Muscle of leg (tissue), 11 donors: Measurements from ENCODE around the gene FGF7. TPM values are rescaled to one million over a fixed set of nuclear protein-coding genes. Genes with fewer than 3 reads are reported as not detected.

Source experiments
- DNase-seq: peaks from one replicate; pipeline ENCODE4 v3.0.0; 2013
- H3K27ac ChIP-seq: one replicate; pipeline ENCODE4 v1.5.1; 2013; ENCODE audit warnings: mild to moderate bottlenecking, low read length, control low read depth
- H3K27me3 ChIP-seq: one replicate; pipeline ENCODE4 v1.6.1; 2013; ENCODE audit warnings: low read length; ENCODE audit not compliant: control insufficient read depth, insufficient read depth
- H3K36me3 ChIP-seq: one replicate; pipeline ENCODE4 v1.6.1; 2013; ENCODE audit warnings: low read length; ENCODE audit not compliant: control insufficient read depth, insufficient read depth
- H3K4me1 ChIP-seq: one replicate; pipeline ENCODE4 v1.6.1; 2013; ENCODE audit warnings: low read length; ENCODE audit not compliant: control insufficient read depth, insufficient read depth
- H3K4me3 ChIP-seq: one replicate; pipeline ENCODE4 v1.5.1; 2013; ENCODE audit warnings: low read length, control low read depth
- H3K9me3 ChIP-seq: replicated peaks from 2 replicates; pipeline ENCODE4 v1.6.1; 2013; ENCODE audit warnings: low read depth, low read length; ENCODE audit not compliant: control insufficient read depth
- WGBS: methylation state at CpG from one replicate; pipeline ENCODE4 v1.1.5; 2013; ENCODE audit warnings: missing lambda C conversion rate; ENCODE audit not compliant: insufficient coverage; 5-methylcytosine and 5-hydroxymethylcytosine counted together
- polyA plus RNA-seq, 8 donors: library from polyadenylated mRNA; unstranded; fragments of 120-200 nt; gene quantifications; one replicate each; pipeline versions ENCODE4 v1.2.1 to v1.2.3, GENCODE V29; 2013; ENCODE audit warnings: inconsistent platforms in 1 of 8, low replicate concordance in 1 of 8; ENCODE audit not compliant: insufficient read length in 8 of 8, insufficient read depth in 1 of 8
- total RNA-seq: library from RNA; stranded (reverse); fragments of 120-200 nt; gene quantifications from one replicate; pipeline ENCODE4 v1.2.4, GENCODE V29; 2013

Gene FGF7
- total and polyA plus RNA-seq, 9 donors, result 14.0 to 44.4 (median 28.4) TPM

DNA sequence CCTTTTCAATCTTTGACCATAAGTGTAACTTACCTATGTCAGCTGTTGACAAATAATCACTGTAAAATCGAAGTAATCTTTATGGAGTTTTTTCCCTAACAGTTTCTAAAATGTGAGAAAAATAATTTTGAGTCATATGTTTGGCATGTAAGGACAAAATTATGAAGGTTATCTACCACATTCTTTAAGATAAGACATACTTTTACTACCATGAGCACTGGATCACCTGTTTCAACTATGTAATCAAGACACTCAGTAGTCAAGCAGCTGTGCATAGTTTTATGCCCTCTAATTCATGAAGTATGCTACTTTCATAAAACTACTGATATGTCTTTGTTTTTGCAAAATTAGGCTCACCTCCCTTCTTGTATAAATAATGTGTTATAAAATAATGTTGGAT is 12.1 kb downstream of the FGF7 start:
- no peaks in the 10 kb centered on the region for H3K36me3 ChIP-seq
- no peak overlapping the region for H3K4me3 ChIP-seq
- DNase-seq, result peak; percentile 44
- H3K4me1 ChIP-seq, result no peaks in the 10 kb centered on the region
- H3K9me3 ChIP-seq, result no peaks in the 10 kb centered on the region
- no CpG with 5 or more reads among the region's 1 CpG for WGBS
- no peak overlapping the region for H3K27ac ChIP-seq
- H3K27me3 ChIP-seq, result no peaks in the 10 kb centered on the region

DNA sequence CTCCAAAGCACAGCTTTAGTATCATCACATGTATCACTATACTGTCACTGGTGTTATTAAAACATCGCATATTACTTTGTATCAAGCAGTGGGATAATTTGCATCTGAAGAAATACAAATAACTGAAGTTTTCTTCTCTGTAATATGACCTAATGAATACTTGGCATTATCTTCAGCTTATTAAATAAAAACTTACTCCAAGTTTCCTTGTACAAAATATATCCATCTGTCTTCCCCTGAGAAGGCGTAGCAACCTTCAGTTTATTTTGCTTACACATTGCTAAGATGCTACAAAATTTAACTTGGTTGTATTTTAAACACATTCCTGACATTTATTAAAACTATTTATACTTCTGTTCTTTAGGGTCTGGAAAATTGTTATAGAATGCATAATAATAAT is 13.7 kb downstream of the FGF7 start:
- no CpG with 5 or more reads among the region's 2 CpGs for WGBS

DNA sequence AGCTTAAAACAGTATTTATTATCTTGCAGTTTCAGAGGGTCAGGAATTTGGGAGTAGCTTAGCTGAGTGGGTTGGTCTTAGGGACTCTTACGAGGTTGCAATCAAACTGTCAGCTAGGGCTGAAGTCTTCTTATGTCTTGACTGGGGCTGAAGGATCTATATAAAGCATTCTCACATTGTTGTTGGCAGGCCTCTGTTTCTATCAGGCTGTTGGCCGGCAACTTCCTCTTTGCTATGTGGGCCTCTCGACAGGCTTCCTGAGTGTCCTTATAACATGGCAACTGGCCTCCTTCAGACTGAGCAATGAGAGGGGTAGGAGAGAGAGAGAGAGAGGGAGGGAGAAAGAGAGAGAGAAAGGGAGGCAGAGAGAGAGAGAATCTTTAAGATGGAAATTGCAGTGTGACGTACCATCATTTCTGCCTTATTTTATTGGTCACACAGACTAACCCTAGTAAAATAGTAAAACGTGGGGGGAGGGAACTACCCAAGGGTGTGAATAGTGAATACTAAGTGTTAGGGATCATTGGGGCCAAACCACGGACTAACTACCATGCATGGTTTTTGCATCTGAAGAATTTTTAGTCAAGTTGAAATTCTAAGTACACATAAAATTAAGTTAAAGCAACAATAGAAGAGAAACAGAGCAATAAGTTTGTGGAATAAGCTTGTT is 16.1 kb downstream of the FGF7 start:
- peak; percentile 80 for DNase-seq
- peak overlapping the region; percentile 22 for H3K27ac ChIP-seq
- no peaks in the 10 kb centered on the region for H3K4me1 ChIP-seq
- WGBS, result 33% methylated on average over 3 of the region's 6 CpGs
- no peak overlapping the region for H3K4me3 ChIP-seq
- H3K27me3 ChIP-seq, result no peaks in the 10 kb centered on the region
- no peaks in the 10 kb centered on the region for H3K36me3 ChIP-seq
- H3K9me3 ChIP-seq, result no peaks in the 10 kb centered on the region

More for the DNA sequence above, 13.7 kb downstream of the FGF7 start:
- Histone ChIP-seq H3K4me1 (no peaks in the 10 kb centered on the region), H3K9me3 (no peaks in the 10 kb centered on the region), H3K27me3 (no peaks in the 10 kb centered on the region), H3K4me3 (no peak overlapping the region), H3K27ac (peak overlapping the region; percentile 49), H3K36me3 (no peaks in the 10 kb centered on the region)
- DNase-seq, result peak; percentile 78

- Histone ChIP-seq H3K4me3 (no peak overlapping the region), H3K27me3 (no peaks in the 10 kb centered on the region), H3K27ac (no peak overlapping the region), H3K36me3 (no peaks in the 10 kb centered on the region), H3K9me3 (no peaks in the 10 kb centered on the region), H3K4me1 (no peaks in the 10 kb centered on the region)
- no CpG with 5 or more reads among the region's 5 CpGs for WGBS
- DNase-seq, result no peak
Observed at GRCh38 chr15:49439678-49440395, 16.8 kb downstream of the FGF7 start.

GRCh38 chr15:49441356-49441755 is 18.3 kb downstream of the FGF7 start:
- Histone ChIP-seq H3K9me3 (no peaks in the 10 kb centered on the region), H3K36me3 (no peaks in the 10 kb centered on the region), H3K4me3 (no peak overlapping the region), H3K4me1 (no peaks in the 10 kb centered on the region), H3K27me3 (no peaks in the 10 kb centered on the region), H3K27ac (no peak overlapping the region)
- DNase-seq, result no peak

DNA sequence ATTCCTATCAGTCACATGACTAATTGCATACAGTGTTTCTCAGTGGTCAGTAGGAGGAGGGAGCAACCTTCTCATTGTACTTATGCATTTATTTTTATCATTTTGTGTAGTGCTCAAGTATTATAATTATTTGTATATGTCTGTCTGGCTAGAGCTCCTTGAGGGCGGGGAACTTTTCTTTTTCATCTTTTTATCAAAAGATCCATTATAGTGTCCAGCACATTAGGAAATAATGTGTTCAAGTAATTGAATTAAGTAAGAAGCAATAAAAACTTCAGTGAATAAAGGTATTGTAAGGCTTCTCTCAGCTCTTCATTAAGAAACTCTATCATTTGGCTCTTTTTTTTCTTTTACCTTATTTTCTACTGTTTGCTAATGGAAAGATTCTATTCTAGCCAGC is 18.8 kb downstream of the FGF7 start:
- no peak overlapping the region for H3K27ac ChIP-seq
- no peaks in the 10 kb centered on the region for H3K27me3 ChIP-seq
- H3K4me1 ChIP-seq, result no peaks in the 10 kb centered on the region
- no peaks in the 10 kb centered on the region for H3K9me3 ChIP-seq
- no peak for DNase-seq
- no peak overlapping the region for H3K4me3 ChIP-seq
- H3K36me3 ChIP-seq, result no peaks in the 10 kb centered on the region
- WGBS, result no CpG with 5 or more reads among the region's 1 CpG

DNA sequence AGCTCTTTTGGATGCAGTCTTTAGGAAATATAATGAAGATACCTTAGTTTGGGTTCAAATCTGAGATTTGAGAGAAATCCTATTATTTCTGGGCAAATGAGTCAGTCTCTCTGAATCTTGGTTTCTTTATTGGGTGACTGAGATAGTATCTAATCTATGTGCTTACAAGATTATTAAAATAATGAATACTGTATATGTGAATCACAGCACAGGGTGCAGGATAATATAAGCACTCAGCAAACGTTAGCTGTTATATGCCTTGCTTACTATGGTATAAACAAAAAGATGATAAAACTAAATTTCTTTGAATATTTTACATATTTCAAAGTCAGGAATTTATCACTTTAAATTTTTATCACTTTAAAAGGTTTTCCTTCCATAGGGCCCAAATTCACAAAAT is 29.6 kb downstream of the FGF7 start:
- H3K27me3 ChIP-seq, result no peaks in the 10 kb centered on the region
- H3K9me3 ChIP-seq, result no peaks in the 10 kb centered on the region
- DNase-seq, result no peak
- no peaks in the 10 kb centered on the region for H3K4me1 ChIP-seq
- WGBS, result no CpG with 5 or more reads among the region's 1 CpG
- no peak overlapping the region for H3K27ac ChIP-seq
- no peaks in the 10 kb centered on the region for H3K36me3 ChIP-seq
- no peak overlapping the region for H3K4me3 ChIP-seq

DNA sequence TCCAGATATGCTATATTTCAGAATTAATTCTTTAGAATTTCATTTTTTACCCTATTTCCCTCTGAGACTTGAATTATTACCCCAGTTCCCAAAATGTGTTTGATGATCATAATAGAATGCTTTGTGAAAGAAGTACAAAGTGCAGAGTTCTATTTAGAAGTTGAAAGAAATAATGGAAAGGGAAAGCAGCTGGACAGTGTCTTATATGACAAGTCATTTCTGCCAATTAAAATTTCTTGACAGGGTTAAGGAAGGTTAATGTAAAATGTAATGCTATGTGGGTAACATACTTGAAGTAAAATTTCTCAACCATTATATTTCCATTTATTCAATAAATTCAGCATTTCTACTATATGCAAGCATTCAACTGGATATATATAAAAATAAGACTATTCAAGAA is 33.1 kb downstream of the FGF7 start:
- H3K4me3 ChIP-seq, result no peak overlapping the region
- H3K4me1 ChIP-seq, result no peaks in the 10 kb centered on the region
- no peaks in the 10 kb centered on the region for H3K9me3 ChIP-seq
- no peaks in the 10 kb centered on the region for H3K27me3 ChIP-seq
- no peaks in the 10 kb centered on the region for H3K36me3 ChIP-seq
- H3K27ac ChIP-seq, result no peak overlapping the region
- DNase-seq, result no peak

GRCh38 chr15:49458145-49458544 is 35.1 kb downstream of the FGF7 start:
- H3K27me3 ChIP-seq, result no peaks in the 10 kb centered on the region

DNA sequence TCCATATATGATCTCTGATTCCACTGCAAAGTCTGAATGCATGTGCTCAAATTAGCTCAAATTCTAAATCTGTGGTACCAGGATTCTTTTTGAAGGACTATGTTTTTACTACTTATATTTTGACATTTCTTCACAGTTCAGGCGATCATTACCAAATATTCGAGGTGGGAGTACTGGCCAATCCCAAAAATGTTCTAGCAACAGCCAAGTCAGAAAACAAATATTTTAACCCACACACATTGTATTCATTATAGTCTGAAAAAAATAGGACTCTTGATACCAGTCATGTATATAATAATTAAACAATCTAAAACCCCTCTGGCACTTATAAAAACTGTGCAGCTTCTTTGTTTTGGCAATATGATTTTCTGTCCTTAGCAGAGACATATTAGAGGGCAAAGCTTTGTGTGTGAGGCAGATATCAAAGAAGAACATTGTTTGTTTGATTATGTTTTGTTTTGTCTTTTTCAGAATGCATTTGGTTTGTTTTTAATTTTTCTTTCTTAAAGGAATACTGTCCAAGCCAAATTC is 37.4 kb downstream of the FGF7 start:
- no peaks in the 10 kb centered on the region for H3K27me3 ChIP-seq
- H3K27ac ChIP-seq, result no peak overlapping the region
- H3K36me3 ChIP-seq, result no peaks in the 10 kb centered on the region
- H3K9me3 ChIP-seq, result no peaks in the 10 kb centered on the region
- WGBS, result no CpG with 5 or more reads among the region's 2 CpGs
- DNase-seq, result no peak
- H3K4me3 ChIP-seq, result no peak overlapping the region
- H3K4me1 ChIP-seq, result no peaks in the 10 kb centered on the region

More at GRCh38 chr15:49458145-49458544, 35.1 kb downstream of the FGF7 start:
- no peak overlapping the region for H3K4me3 ChIP-seq
- no peaks in the 10 kb centered on the region for H3K4me1 ChIP-seq
- no peak overlapping the region for H3K27ac ChIP-seq
- no peak for DNase-seq
- no CpG with 5 or more reads among the region's 2 CpGs for WGBS
- H3K9me3 ChIP-seq, result no peaks in the 10 kb centered on the region
- no peaks in the 10 kb centered on the region for H3K36me3 ChIP-seq
